RWPE1 (cell line): ENCODE results near the gene ARL8A.

Experiments
- CTCF ChIA-PET: fragments of 350-600 bp; sonication (Branson Sonifier 250); formaldehyde crosslinking; extraction: SDS; loops from one replicate; lab custom pipeline; 2021; lab: Yijun Ruan, JAX
- POLR2A ChIA-PET: fragments of 400-600 bp; formaldehyde crosslinking; extraction: SDS; loops from one replicate; lab custom pipeline; 2020; ENCODE audit warnings: antibody characterized with exemption; ENCODE audit not compliant: low non-redundant PET; lab: Yijun Ruan, JAX
- DNase-seq: peaks from one replicate; pipeline ENCODE4 v3.0.0; 2012; ENCODE audit warnings: low spot score
- H3K27ac ChIP-seq: fragments of 450-650 bp; 2 replicates; pipeline ENCODE4 v1.5.1; 2017
- CTCF ChIP-seq: fragments of 450-650 bp; conservative IDR thresholded peaks from 2 replicates; pipeline ENCODE4 v1.5.1; 2017; ENCODE audit warnings: low read depth, mild to moderate bottlenecking

Gene ARL8A

GRCh38 chr1:202165942-202166843 lies 21.7 kb upstream of the ARL8A start:
- ChIA-PET POLR2A (no interaction called here), CTCF (interaction anchor here (0.6 to 1.2 kb wide), 3 partner anchors 31 to 554 kb away, joined by 3 to 5 read pairs (median 3); no protein-coding TSS in a partner anchor)
- no peak for DNase-seq

GRCh38 chr1:202165267-202165941 lies 20.9 kb upstream of the ARL8A start:
- CTCF ChIA-PET, result interaction anchor here (1.2 kb wide), 1 partner anchor 166 kb away, joined by 3 read pairs; no protein-coding TSS in a partner anchor
- no peak overlapping the region for H3K27ac ChIP-seq
- DNase-seq, result no peak
- POLR2A ChIA-PET, result no interaction called here
- no peak for TF ChIP-seq CTCF

More at GRCh38 chr1:202165942-202166843, 21.7 kb upstream of the ARL8A start:
- no peak for TF ChIP-seq CTCF
- no peak overlapping the region for H3K27ac ChIP-seq

GRCh38 chr1:202164271-202165037 lies 19.9 kb upstream of the ARL8A start:
- ChIA-PET POLR2A (no interaction called here), CTCF (no interaction called here)
- no peak overlapping the region for H3K27ac ChIP-seq
- no peak for TF ChIP-seq CTCF
- no peak for DNase-seq

GRCh38 chr1:202163281-202164270 lies 19.0 kb upstream of the ARL8A start:
- DNase-seq, result no peak
- TF ChIP-seq CTCF, result no peak

GRCh38 chr1:202162418-202163280 lies 18.1 kb upstream of the ARL8A start:
- POLR2A ChIA-PET, result interaction anchor here (0.5 kb wide), 1 partner anchor 85 kb away, joined by 3 read pairs; no protein-coding TSS in a partner anchor
- H3K27ac ChIP-seq, result no peak overlapping the region
- DNase-seq, result no peak
- CTCF ChIA-PET, result interaction anchor here (0.5 to 1.3 kb wide), 9 partner anchors 9 to 558 kb away, joined by 3 to 5 read pairs (median 3); no protein-coding TSS in a partner anchor
- no peak for TF ChIP-seq CTCF

More at GRCh38 chr1:202163281-202164270, 19.0 kb upstream of the ARL8A start:
- ChIA-PET CTCF (interaction anchor here (0.5 to 1.3 kb wide), 6 partner anchors 10 to 164 kb away, joined by 3 to 5 read pairs (median 4); no protein-coding TSS in a partner anchor), POLR2A (no interaction called here)
- no peak overlapping the region for H3K27ac ChIP-seq
